Testis (tissue), 3 donors: ENCODE results near the gene AMPD3. TPM values are rescaled to one million over a fixed set of nuclear protein-coding genes. Genes with fewer than 3 reads are reported as not detected.

ENCODE experiments used
- DNase-seq: peaks from one replicate; pipeline ENCODE4 v3.0.0-alpha.2; 2019
- H3K27ac ChIP-seq, 2 donors: fragments of 200-600 bp; sonication (generic); one replicate each; pipeline ENCODE4 v1.5.1; 2019
- H3K27me3 ChIP-seq: fragments of 200-600 bp; sonication (generic); one replicate; pipeline ENCODE4 v1.5.1; 2019
- H3K36me3 ChIP-seq: fragments of 200-600 bp; sonication (generic); one replicate; pipeline ENCODE4 v1.5.1; 2017; ENCODE audit warnings: low read depth; ENCODE audit errors: missing control alignments
- H3K4me1 ChIP-seq: fragments of 200-600 bp; sonication (generic); one replicate; pipeline ENCODE4 v1.5.1; 2019
- H3K4me3 ChIP-seq, 2 donors: fragments of 200-600 bp; sonication (generic); one replicate each; pipeline ENCODE4 v1.5.1; 2017 to 2019
- H3K9me3 ChIP-seq: fragments of 200-600 bp; sonication (generic); one replicate; pipeline ENCODE4 v1.5.1; 2017
- CTCF ChIP-seq, 3 experiments: fragments of 450-650 bp in 2 of 3; fragments of 200-600 bp in 1 of 3; sonication (generic) in 1 of 3; IDR thresholded peaks; one replicate each; pipeline ENCODE4 v1.5.1; 2016 to 2019; ENCODE audit warnings: antibody characterized with exemption in 3 of 3, mild to moderate bottlenecking in 2 of 3, moderate library complexity in 1 of 3
- POLR2A ChIP-seq: fragments of 450-650 bp; IDR thresholded peaks from one replicate; pipeline ENCODE4 v1.6.1; 2017; ENCODE audit warnings: antibody characterized with exemption, mild to moderate bottlenecking, moderate library complexity
- WGBS, 2 donors: methylation state at CpG; one replicate each; pipeline ENCODE4 v1.1.5; 2018; 5-methylcytosine and 5-hydroxymethylcytosine counted together
- intact Hi-C: fragments of 100-400 bp; cut with DNase I; formaldehyde crosslinking; loops from one replicate; pipeline ENCODE4 v1.15.1; 2023; ENCODE audit warnings: low total_unique reads
- polyA plus RNA-seq: library from polyadenylated mRNA; stranded (reverse); fragments of 350-450 nt; fragmentation: Illumina TruSeq; extraction: RNeasy Lipid Tissue Mini Kit (QIAGEN cat#74804); gene quantifications from one replicate; pipeline ENCODE4 v1.2.3, GENCODE V29; 2014; ENCODE audit warnings: low read depth, low replicate concordance; ENCODE audit not compliant: insufficient read depth
- total RNA-seq, 2 donors: library from RNA; depleted of rRNA; stranded (reverse); fragments of >200 nt; gene quantifications; one replicate each; pipeline ENCODE4 v1.2.3, GENCODE V29; 2016

The AMPD3 gene
- total and polyA plus RNA-seq, 3 donors from 2014 or later, result 5.5 to 13.4 (median 10.9) TPM

- 86 to 92% methylated on average over 16 of the region's 16 CpGs for WGBS, 2 donors
- intact Hi-C loops, result no loop called here
Measured at GRCh38 chr11:10484461-10485180, 29.6 kb downstream of the AMPD3 start.

GRCh38 chr11:10485646-10486045 lies 30.6 kb downstream of the AMPD3 start:
- DNase-seq, result no peak
- H3K4me3 ChIP-seq, result no peak overlapping the region
- peaks cover 3% of the 10 kb centered on the region for H3K4me1 ChIP-seq
- intact Hi-C loops, result no loop called here
- no peaks in the 10 kb centered on the region for H3K27me3 ChIP-seq
- WGBS, 2 donors, result 50 to 100% methylated on average over 1 to 2 of the region's 2 CpGs
- H3K27ac ChIP-seq, result no peak overlapping the region
- H3K9me3 ChIP-seq, result no peaks in the 10 kb centered on the region
- TF ChIP-seq POLR2A (no peak), CTCF (IDR thresholded peaks at IDR 0.05) (no peak)
- H3K36me3 ChIP-seq, result no peaks in the 10 kb centered on the region

More at GRCh38 chr11:10484461-10485180, 29.6 kb downstream of the AMPD3 start:
- Histone ChIP-seq H3K4me1 (no peaks in the 10 kb centered on the region), H3K27ac (no peak overlapping the region), H3K9me3 (no peaks in the 10 kb centered on the region), H3K36me3 (no peaks in the 10 kb centered on the region), H3K27me3 (no peaks in the 10 kb centered on the region), H3K4me3 (no peak overlapping the region)
- TF ChIP-seq CTCF (IDR thresholded peaks at IDR 0.05) (no peak), POLR2A (no peak)
- no peak for DNase-seq

- H3K36me3 ChIP-seq, result no peaks in the 10 kb centered on the region
- H3K9me3 ChIP-seq, result no peaks in the 10 kb centered on the region
- intact Hi-C loops, result no loop called here
- TF ChIP-seq CTCF (IDR thresholded peaks at IDR 0.05) (no peak), POLR2A (no peak)
- no peaks in the 10 kb centered on the region for H3K27me3 ChIP-seq
- H3K4me3 ChIP-seq, result no peak overlapping the region
- peaks cover 9% of the 10 kb centered on the region for H3K4me1 ChIP-seq
- 92 to 95% methylated on average over 10 of the region's 10 CpGs for WGBS, 2 donors
- no peak overlapping the region for H3K27ac ChIP-seq
- DNase-seq, result peak; percentile 4
Measured at GRCh38 chr11:10486161-10486840, 31.2 kb downstream of the AMPD3 start.

- Histone ChIP-seq H3K4me3 (no peak overlapping the region), H3K27me3 (no peaks in the 10 kb centered on the region), H3K4me1 (peaks cover 9% of the 10 kb centered on the region), H3K9me3 (no peaks in the 10 kb centered on the region), H3K36me3 (no peaks in the 10 kb centered on the region), H3K27ac (no peak overlapping the region)
- intact Hi-C loops, result no loop called here
- 92 to 98% methylated on average over 10 to 16 of the region's 16 CpGs for WGBS, 2 donors
- TF ChIP-seq CTCF (IDR thresholded peaks at IDR 0.05) (no peak), POLR2A (no peak)
- peak; percentile 1 for DNase-seq
Measured at GRCh38 chr11:10487002-10487647, 32.1 kb downstream of the AMPD3 start.
